Suprapubic skin (tissue), 4 donors: Measurements from ENCODE around the gene OSBP2. TPM values are rescaled to one million over a fixed set of nuclear protein-coding genes. Genes with fewer than 3 reads are reported as not detected.

Experiments used
- DNase-seq, 2 donors: peaks; one replicate each; pipeline ENCODE4 v3.0.0-alpha.2; 2019; ENCODE audit warnings: low spot score in 2 of 2
- H3K27ac ChIP-seq: fragments of 200-600 bp; sonication (generic); one replicate; pipeline ENCODE4 v1.5.1; 2019
- H3K27me3 ChIP-seq: fragments of 200-600 bp; sonication (generic); one replicate; pipeline ENCODE4 v1.5.1; 2019
- H3K36me3 ChIP-seq: fragments of 200-600 bp; sonication (generic); one replicate; pipeline ENCODE4 v1.5.1; 2019
- H3K4me1 ChIP-seq: fragments of 200-600 bp; sonication (generic); one replicate; pipeline ENCODE4 v1.5.1; 2019
- H3K4me3 ChIP-seq: fragments of 200-600 bp; sonication (generic); one replicate; pipeline ENCODE4 v1.5.1; 2019; ENCODE audit warnings: mild to moderate bottlenecking
- H3K9me3 ChIP-seq: fragments of 200-600 bp; sonication (generic); one replicate; pipeline ENCODE4 v1.5.1; 2019
- CTCF ChIP-seq, 2 donors: fragments of 200-600 bp in 1 of 2; fragments of 450-650 bp in 1 of 2; sonication (generic) in 1 of 2; IDR thresholded peaks; one replicate each; pipeline ENCODE4 v1.5.1; 2016 to 2019; ENCODE audit warnings: antibody characterized with exemption in 2 of 2, mild to moderate bottlenecking in 1 of 2, moderate library complexity in 1 of 2
- EP300 ChIP-seq: sonication (generic); formaldehyde crosslinking; IDR thresholded peaks from one replicate; pipeline ENCODE4 v1.6.1; 2017; ENCODE audit warnings: antibody characterized with exemption
- POLR2A ChIP-seq, 2 donors: fragments of 450-650 bp; IDR thresholded peaks; one replicate each; pipeline ENCODE4 v1.6.1; 2017; ENCODE audit warnings: antibody characterized with exemption in 2 of 2, mild to moderate bottlenecking in 2 of 2, moderate library complexity in 2 of 2
- POLR2AphosphoS5 ChIP-seq, 3 donors: sonication (generic); formaldehyde crosslinking; IDR thresholded peaks; one replicate each; pipeline ENCODE4 v1.6.1; 2017; ENCODE audit warnings: antibody characterized with exemption in 3 of 3
- WGBS: methylation state at CpG from one replicate; pipeline ENCODE4 v1.1.5; 2018; 5-methylcytosine and 5-hydroxymethylcytosine counted together
- total RNA-seq, 4 donors: library from RNA; depleted of rRNA; stranded (reverse); fragments of >200 nt; gene quantifications; one replicate each; pipeline ENCODE4 v1.1.0, GENCODE V29; 2016

Gene OSBP2
- total RNA-seq, 4 donors from 2014 or later = 3.9 to 11.3 (median 6.4) TPM

GRCh38 chr22:30662040-30662439 is 32.6 kb upstream of the OSBP2 start:
- DNase-seq = no peak
- peaks cover 12% of the 10 kb centered on the region for H3K4me1 ChIP-seq
- peaks cover 21% of the 10 kb centered on the region for H3K36me3 ChIP-seq
- no peaks in the 10 kb centered on the region for H3K27me3 ChIP-seq
- no peak overlapping the region for H3K4me3 ChIP-seq
- TF ChIP-seq CTCF (IDR thresholded peaks at IDR 0.05) (no peak), POLR2AphosphoS5 (IDR thresholded peaks at IDR 0.05) (no peak), EP300 (no peak)
- H3K9me3 ChIP-seq = no peaks in the 10 kb centered on the region
- H3K27ac ChIP-seq = no peak overlapping the region
- 91% methylated on average over 4 of the region's 4 CpGs for WGBS

DNA sequence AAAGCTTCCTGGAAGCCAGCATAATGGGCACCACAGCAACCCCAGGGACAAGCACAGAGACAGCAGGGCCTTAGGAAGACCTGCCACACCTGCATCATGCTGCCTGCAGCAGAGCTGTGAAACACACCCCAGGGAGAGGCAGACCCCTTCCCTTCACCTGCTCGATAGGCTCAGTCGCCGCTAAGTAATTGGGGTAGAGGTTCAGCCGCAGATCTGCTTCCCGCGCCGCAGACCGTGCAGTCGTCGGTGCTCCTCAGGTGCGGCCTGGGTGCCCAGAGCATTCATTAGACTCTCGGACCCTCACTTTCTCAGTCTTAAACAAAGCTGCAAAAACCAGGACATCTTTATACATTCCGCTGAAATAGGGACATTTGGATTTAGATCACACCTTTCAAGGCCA is 29.9 kb upstream of the OSBP2 start:
- H3K27me3 ChIP-seq = no peaks in the 10 kb centered on the region
- TF ChIP-seq CTCF (IDR thresholded peaks at IDR 0.05) = no peak
- no peak for TF ChIP-seq EP300
- no peak for TF ChIP-seq POLR2A (IDR thresholded peaks at IDR 0.05)
- no peak for TF ChIP-seq POLR2AphosphoS5 (IDR thresholded peaks at IDR 0.05)
- no peaks in the 10 kb centered on the region for H3K9me3 ChIP-seq
- peaks cover 21% of the 10 kb centered on the region for H3K4me1 ChIP-seq
- H3K36me3 ChIP-seq = peaks cover 21% of the 10 kb centered on the region
- WGBS = 95% methylated on average over 13 of the region's 13 CpGs
- no peak overlapping the region for H3K4me3 ChIP-seq
- no peak for DNase-seq
- H3K27ac ChIP-seq = no peak overlapping the region

DNA sequence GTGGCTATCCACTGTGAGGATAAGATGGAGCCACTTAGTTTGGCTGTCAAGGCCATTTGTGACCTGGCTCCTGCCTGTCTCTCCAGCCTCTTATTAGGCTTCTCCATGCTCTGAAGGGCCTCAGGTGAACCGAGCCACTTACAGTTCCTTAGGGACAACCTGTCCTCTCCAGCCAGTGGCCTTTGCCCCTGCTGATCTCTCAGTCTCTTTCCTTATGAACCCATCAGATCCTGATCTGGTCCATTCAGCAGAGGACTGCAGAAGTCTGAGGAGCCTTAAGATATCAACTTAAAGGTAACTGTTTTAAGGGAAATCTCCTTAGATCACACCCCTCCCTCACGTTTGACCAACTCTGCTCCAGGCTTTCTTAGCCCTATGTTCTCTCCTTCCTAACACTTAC is 29.4 kb upstream of the OSBP2 start:
- Histone ChIP-seq H3K27me3 (no peaks in the 10 kb centered on the region), H3K9me3 (no peaks in the 10 kb centered on the region), H3K36me3 (peaks cover 21% of the 10 kb centered on the region), H3K4me1 (peaks cover 21% of the 10 kb centered on the region), H3K27ac (no peak overlapping the region), H3K4me3 (no peak overlapping the region)
- TF ChIP-seq CTCF (IDR thresholded peaks at IDR 0.05) (no peak), POLR2AphosphoS5 (IDR thresholded peaks at IDR 0.05) (no peak), EP300 (no peak), POLR2A (IDR thresholded peaks at IDR 0.05) (no peak)
- 73% methylated on average over 2 of the region's 2 CpGs for WGBS
- DNase-seq = no peak

GRCh38 chr22:30665786-30666185 is 28.9 kb upstream of the OSBP2 start:
- Histone ChIP-seq H3K27me3 (no peaks in the 10 kb centered on the region), H3K4me3 (no peak overlapping the region), H3K36me3 (peaks cover 21% of the 10 kb centered on the region), H3K9me3 (no peaks in the 10 kb centered on the region), H3K4me1 (peaks cover 21% of the 10 kb centered on the region), H3K27ac (no peak overlapping the region)
- no peak for DNase-seq
- TF ChIP-seq POLR2A (IDR thresholded peaks at IDR 0.05) = no peak
- no peak for TF ChIP-seq CTCF (IDR thresholded peaks at IDR 0.05)
- TF ChIP-seq EP300 = no peak
- TF ChIP-seq POLR2AphosphoS5 (IDR thresholded peaks at IDR 0.05) = no peak
- WGBS = 63% methylated on average over 4 of the region's 4 CpGs

DNA sequence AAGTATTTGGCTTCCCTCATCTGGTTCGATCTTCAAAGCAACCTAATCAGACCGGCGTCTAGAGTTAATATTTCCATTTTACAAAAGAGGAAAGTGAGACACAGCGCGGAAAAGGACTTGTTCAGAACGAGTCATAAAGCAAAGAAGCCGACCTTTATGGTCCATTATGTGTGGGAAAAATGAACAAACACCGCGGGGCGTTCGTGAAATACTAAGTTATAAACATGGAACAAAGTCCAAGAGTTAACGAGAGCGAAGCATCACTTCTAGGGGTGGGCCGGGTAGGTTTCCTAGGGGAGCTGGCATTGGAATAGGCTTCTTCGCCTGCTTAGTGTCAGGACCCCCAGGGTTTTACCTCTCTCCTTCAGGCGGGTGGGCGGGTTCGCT is 27.6 kb upstream of the OSBP2 start:
- no peaks in the 10 kb centered on the region for H3K27me3 ChIP-seq
- H3K4me1 ChIP-seq = peaks cover 21% of the 10 kb centered on the region
- H3K9me3 ChIP-seq = no peaks in the 10 kb centered on the region
- H3K27ac ChIP-seq = peak overlapping the region; percentile 28
- DNase-seq = no peak
- H3K36me3 ChIP-seq = peaks cover 20% of the 10 kb centered on the region
- WGBS = 0% methylated on average over 18 of the region's 18 CpGs
- H3K4me3 ChIP-seq = peak overlapping the region; percentile 61
- no peak for TF ChIP-seq CTCF (IDR thresholded peaks at IDR 0.05)
- no peak for TF ChIP-seq POLR2AphosphoS5 (IDR thresholded peaks at IDR 0.05)
